Stimulated activated CD4-positive, alpha-beta T cell treated with anti-CD3 and anti-CD28 coated beads, Interleukin-15, amount 100 ng/mL, for 1 hour (primary cell): Measurements from ENCODE around the gene MRPL58.
"Not testable (repeated sequence)": the region's sequence is repeated elsewhere in the genome, so short reads cannot be mapped to it uniquely, and the experiment has no call there.

Experiments used
- DNase-seq, 2 donors: peaks; one replicate each; pipeline ENCODE4 v3.0.0-alpha.2; 2020; ENCODE audit warnings: low read depth in 1 of 2, low spot score in 1 of 2

MRPL58 gene

DNA sequence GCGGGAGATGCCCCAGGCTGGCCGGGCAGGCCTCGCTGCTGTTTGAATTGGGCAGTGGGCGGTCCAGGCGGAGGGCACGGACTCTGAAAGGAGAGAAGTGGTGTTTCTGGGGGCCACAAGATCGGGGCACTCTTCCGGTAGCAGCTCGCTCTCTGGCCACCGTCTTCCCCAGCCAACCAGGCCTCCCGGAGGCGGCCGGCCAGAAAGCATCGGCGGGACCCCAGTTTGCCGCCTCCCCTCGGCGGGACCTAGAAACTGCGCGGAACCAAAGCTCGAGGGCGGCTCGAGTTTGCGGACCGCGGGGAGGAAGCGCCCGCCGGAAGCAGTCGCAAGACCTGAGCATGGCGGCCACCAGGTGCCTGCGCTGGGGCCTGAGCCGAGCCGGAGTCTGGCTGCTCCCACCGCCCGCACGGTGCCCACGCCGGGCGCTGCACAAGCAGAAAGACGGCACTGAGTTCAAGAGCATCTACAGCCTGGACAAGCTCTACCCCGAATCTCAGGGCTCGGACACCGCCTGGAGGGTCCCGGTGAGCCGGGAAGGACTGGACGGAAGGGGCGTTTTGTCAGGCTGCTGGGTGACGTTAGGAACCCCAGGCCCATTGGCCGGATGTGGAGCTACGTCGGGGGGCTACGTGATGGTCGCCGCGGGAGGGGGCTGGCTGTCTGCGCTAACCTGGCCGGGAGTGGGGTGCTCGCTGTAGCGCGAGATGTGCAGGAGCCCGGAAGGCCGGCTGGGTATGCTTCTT, at the start of gene MRPL58:
Gene MRPL58, plus strand, starts transcription at position 325 of the 746 bp plus-strand sequence. Its CDS starts 17 bp downstream, at position 342.
- peak; percentile 61 to 72 for DNase-seq

DNA sequence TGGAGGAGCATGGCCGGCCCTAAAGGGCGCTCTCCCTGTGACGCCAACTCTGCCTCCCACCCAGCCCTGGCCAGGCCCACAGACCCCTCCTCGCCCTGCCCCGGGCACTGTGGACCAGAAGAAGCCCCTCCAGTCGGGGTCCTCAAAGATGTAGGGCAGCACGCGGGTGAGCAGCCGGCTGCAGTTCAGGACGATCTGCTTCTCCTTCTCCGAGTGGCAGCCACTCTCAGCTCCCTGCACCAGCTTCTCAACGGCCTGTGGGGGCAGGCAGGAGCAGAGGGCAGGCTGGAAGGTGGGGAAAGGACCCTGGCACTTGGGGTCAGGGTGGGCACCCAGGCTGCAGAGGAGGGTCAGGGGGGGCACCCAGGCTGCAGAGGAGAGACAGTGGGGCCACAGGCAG, 48.8 kb upstream of the MRPL58 start:
- no peak for DNase-seq

DNA sequence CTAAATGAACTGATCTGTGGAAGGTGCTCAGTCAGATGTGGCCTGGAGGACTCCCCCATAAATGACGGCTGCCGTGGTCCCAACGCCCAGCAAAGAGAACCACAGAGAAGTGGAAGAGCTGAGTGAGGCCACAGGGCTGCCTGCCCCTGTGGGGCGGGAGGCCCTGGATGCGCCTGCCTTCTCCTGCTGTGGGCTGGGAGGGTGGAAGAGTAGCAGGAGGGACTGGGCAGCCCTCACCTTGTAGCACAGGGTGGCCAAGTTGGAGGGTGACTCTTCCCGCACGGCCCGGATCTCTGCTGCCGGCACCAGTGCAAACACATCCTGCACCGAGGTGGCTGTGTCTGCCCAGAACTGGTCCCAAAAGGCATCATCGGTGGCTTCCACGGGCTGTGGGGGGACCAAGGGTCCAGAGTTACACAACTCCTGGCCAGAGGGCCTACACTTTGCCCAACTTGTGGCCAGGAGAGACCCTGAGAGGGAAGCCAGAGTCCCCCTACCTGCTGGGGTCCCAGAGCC, 48.2 kb upstream of the MRPL58 start:
- DNase-seq, result no peak

DNA sequence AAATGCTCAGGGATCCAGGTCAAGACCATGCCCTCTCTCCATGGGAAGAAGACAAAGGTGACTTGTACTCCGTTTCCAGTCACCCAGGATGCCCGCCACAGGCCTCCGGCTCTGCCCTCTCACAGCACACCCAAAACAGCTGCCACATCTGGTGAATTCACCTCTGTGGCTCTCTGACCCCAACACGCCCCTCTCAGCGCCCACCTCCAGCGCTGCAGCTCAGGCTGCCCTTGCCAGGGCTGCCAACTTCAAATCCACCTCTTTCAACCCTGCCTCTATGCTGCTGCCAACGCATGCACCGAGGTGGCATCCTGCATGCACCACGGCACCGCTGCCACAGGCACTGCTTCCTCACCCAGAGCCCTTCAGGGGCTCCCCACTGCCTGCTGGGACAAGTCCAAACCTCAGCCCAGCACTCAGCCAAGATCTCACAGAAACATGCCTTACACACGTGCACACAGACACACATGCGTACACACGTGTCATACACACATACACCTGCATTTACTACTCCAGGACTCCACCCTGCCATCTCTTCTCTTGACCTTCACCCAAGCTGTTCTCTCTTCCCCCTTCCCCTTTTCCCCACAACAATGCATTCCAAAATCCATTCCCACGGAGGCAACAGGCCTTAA, 47.4 kb upstream of the MRPL58 start:
- DNase-seq, result no peak

DNA sequence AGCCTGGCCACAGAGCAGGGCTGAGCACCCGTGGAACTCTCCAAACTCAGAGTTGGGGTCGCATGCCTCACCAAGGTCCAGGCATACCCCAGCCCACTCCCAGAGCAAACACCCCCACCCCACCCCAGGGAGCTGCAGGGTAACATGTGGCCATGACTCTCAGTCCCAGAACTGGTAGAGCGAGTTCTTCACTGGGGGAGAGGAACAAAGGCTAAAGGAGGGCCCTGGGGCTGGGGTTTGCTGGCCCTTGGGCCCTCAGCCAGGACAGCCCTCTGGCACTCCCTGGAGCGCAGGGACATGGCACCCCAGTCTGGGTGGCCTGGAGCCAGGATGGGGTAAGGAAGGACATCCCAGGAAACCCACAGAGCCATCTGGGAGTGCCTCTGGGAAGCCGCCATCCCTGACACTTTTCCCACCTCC, 44.1 kb upstream of the MRPL58 start:
- no peak for DNase-seq

DNA sequence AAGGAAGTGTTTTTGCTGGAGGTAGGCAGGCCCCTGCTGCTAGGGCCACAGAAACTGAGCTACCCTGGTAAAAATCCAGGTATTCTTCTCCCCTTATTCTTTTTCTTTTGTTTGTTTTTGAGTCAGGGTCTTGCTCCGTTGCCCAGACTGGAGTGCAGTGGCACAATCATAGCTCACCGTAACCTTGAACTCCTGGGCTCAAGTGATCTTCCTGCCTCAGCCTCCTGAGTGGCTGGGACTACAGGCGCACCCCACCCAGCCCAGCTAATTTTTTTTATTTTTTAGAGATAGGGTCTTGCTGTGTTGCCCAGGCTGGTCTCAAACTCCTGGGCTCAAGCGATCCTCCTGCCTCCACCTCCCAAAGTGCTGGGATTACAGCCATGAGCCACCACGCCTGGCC, 43.0 kb upstream of the MRPL58 start:
- DNase-seq, result not testable (repeated sequence)

DNA sequence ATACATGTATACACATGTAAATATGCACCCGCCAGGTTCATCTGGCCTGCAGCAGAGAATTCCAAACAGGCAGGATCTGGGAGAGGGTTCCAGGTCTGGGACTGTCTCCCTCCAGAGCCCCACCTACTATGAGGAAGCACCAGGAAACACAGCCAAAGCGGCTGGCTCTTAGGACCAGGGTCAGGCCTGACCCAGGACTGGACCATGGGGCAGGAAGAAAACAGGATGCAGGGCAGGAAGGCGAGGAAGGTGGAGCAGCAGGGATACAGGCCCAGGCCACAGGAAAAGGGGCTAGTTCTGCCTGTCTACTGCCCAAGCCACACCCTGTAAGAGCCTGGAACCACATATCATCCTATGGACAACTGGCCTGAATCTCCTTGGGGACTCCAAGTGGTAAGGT, 42.1 kb upstream of the MRPL58 start:
- DNase-seq, result no peak

DNA sequence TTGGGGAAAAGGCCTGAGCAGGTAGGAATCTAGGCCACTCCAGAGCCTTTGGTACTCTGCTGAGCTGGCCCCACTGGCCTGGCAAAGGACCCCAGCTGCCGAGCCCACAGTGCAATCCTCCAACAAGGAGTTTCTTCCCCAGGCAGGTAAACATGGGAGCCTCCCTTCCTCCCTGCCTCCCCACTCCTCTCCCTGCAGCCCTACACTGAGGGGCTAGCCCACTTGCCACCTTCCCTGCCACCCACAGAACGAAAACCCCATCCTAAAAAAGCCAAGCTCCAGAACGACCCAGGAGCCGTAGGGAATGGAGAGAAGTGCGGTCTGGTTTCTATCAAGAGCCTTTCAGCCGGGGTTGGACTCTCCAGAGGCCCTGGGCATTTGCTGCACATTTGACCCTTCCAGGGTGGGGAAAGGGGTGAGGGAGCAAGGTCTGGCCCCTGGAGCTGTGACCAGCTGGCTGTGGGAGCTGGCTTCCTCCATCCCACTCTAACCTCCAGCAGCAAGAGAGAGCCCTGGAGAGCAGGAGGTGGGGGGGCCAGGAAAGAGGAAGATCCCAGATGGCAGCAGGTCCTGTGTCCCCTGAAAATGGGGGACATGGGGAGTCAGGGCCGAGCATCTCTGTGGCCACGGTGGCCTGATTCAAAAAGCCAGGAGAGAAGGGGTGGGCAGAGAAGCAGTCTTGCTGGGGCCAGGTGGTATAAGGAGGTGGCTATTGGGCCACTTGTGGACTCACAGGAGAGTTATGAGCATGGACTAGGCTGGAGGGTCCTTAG, 41.2 kb upstream of the MRPL58 start:
- DNase-seq, result no peak

DNA sequence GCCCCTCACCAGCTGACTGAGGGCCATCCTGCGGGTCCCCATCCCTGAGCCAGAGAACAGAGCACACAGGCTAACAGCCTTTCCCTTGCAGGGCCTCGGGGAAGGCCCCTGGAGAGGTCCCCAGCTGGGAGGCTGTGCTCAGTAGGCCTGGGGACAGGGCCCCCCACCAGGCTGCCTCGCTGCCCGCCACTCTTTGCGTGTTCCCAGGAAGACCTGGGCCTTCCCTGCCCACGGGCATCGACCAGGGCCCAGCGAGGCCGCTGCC, 40.7 kb upstream of the MRPL58 start:
- no peak for DNase-seq

DNA sequence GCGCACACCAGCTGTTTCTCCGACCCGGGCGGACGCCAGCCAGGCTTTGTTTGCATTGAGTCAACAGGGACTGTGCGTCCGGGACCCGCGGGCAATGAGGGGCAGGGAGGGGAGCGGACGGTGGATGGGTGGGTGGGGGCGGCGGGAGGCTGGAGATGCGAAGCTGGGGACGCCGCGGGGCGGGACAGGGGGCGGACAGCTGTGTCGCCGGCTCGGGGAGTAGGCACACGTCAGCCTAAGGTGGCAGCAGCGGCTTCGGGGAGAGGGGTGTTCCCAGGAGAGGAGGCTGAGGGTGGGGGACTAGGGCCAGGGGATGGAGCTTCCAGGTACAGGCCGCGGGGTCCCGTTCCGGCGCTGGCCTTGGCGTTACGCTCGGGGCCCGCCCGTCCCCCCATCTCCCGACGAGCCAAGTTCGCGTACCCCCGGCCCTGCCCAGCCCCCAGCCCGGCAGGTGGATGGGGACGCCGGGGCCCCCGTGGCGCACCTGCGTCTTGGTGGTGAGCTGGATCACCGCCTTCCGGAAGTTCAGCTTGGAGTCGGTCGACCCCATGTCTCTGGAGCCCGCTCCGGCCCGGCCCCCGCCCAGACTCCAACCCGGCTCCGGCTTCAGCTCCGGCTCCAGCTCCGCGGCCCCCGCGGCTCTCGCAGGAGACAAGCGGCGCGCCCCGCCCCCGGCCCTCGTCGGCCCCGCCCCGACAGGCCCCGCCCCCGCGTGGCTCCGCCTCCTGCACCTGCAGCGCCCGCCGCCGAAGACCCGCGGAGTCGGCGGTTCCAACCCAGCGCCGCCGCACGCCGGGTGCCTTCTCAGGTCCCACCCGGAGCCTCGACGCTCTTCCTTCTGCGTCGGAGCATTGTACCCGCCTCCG, 40.1 kb upstream of the MRPL58 start, which contains the start of gene HID1:
Gene HID1, minus strand, starts transcription at position 653 of the 866 bp plus-strand sequence. Its CDS starts 103 bp downstream, at position 550.
- DNase-seq, result peak; percentile 70 to 79

DNA sequence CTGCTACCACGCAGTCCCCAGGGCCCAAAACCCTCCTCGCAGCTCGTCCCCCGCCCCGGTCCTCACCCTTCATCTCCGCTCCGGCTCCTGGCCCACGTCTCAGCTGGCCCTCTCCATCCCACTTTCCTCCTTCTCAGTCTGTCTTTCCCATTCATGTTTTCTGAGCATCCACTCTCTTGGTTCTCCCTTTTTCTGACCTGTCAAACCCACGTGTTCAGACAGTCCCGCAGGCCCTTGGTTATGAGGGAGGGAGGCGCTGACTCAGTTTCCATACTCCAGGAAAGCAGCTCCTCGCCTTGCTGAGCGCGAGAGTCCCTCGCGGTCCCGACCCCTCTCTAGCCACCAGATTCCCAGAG, 39.5 kb upstream of the MRPL58 start:
- DNase-seq, result no peak

DNA sequence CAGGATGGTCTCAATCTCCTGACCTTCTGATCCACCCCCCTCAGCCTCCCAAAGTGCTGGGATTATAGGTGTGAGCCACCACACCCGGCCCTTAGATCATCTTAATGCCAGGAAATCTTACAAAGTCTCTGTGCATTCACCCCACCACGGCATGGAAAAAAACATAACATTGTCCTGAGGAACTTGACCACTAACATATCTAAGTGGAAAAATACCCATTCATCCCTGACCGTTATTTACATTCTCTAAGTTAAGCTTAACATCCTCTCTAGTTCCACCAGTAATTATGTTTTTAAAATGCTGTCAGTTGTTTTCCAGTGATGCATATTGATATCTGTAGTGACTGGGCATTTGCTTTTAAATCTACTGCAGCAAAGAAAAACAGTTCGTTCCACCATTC, 36.5 kb upstream of the MRPL58 start:
- DNase-seq, result no peak

DNA sequence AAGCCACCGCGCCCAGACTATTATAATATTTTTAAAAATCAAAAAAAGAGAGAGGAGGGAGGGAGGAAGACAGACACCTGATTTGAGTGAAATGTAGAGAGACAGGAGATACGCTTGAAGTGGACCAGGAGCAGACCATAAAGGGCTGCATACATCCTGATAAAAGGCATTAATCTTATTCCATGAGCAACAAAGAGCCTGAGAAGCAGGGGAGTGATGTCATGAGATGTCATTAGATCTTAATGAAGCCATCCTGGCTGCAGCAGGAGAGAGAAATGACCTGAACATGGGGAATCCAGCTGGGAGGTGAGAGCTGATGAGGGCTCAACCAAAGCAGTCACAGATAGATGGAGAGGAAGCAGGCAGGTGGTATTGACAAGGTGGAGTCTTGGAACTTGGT, 34.7 kb upstream of the MRPL58 start:
- no peak for DNase-seq

DNA sequence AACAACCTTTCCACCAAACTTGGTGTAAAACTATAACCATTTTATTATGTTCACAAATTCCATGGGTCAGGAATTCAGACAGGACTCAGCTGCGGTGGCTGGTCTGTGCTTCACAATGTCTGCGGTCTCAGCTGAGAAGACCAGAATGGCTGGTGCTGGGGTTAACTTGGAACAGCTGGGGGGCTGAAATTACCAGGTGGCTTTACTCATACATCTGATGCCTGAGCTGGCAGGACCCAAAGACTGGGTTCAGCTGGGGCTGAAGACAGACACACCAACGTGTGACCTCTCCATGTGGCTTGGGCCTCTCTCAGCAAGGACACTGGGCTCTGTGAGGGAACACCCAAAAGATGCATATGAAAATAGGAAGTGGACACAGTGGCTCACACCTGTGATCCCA, 34.2 kb upstream of the MRPL58 start:
- no peak for DNase-seq

DNA sequence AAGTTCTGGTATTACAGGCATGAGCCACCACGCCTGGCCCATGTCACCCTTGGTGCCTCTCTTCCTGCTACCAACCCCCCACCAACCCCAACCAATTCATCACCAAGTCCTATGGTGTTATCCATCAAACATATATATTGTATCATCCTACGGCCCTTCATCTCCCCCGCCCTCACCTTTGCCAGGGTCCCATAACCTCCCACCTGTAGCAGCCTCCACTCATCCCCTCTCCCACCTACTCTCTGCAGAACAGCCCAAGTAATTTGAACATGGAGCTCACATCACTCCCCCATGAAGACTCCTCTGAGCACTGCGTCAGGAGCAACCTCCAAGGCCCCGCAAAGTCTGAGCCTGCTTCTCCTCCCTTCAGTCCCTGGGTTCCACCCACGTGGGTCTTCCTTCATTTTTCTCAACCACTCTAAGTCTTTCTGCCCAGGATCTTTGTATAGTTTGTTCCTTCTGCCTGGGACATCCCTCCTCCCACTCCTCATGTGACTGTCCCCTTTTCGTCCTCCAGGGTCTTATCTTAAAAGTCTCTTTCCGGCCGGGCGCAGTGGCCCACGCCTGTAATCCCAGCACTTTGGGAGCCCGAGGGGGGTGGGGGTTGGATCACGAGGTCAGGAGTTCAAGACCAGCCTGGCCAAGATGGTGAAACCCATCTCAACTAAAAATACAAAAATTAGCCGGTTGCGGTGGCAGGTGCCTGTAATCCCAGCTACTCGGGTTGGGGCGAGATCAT, 32.9 kb upstream of the MRPL58 start:
- DNase-seq, result no peak

DNA sequence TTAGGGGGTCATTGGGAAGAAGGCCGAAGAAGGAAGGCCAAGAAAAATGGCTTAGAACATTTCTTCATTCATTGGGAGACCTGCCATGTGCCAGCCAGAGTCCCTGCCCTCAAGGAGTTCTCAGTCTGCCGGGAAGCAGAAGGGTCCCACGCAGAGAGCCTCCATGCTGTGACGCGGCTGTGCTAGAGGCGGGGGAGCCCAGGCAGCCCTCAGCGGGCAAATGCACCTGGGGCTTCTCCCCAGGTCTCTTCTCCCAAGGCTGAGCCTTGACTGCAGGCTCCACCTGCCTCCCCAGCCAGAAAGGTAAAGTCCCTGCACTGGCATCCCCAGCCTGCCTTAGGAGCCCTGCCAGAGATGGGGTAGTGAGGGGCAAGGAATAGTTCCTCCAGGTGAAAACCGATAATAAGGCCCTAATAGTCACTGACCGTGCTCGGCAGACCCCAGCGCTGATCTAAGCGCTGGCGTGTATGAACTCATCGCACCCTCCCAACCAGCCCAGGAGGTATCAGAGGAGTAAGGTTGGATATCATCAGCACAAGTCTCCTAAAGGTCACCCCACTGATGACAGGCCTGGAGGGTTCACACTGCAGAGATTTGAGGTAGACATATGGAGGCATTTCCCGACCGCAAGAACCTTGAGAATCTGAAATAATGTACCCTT, 31.0 kb upstream of the MRPL58 start:
- DNase-seq, result no peak

DNA sequence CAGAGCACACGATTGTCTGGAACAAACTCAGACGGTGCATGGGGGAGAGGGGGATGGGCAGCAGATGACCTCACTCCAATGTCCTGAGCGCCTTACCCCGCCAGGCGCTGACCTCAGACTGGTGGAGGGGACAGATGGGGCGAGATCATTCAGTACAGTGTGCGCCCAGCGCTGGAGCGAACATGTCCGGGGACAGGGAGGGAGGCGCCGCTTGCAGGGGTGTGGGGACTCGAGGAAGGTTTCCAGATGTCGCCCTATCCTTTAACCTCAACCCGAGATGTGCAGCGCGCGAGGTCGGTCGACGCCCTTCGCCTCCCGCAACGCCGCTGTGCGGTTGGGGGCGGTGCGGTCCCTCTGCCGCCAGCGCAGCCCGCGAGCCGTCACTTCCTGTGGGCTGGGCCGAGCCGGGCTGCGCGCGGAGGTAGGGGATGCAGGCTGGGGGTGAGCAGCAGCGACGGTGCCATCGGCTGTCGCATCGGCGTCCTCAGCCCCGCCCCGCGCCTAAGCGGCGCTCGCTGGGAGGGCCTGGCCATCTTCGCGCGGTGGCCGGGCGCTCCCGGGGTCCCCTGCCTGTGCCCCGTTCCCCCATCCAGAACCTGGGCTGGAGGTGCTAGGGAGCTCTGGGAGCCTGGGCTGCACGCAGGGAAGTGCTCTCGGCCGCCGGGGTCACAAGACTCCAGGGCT, 30.3 kb upstream of the MRPL58 start:
- peak; percentile 55 to 62 for DNase-seq

DNA sequence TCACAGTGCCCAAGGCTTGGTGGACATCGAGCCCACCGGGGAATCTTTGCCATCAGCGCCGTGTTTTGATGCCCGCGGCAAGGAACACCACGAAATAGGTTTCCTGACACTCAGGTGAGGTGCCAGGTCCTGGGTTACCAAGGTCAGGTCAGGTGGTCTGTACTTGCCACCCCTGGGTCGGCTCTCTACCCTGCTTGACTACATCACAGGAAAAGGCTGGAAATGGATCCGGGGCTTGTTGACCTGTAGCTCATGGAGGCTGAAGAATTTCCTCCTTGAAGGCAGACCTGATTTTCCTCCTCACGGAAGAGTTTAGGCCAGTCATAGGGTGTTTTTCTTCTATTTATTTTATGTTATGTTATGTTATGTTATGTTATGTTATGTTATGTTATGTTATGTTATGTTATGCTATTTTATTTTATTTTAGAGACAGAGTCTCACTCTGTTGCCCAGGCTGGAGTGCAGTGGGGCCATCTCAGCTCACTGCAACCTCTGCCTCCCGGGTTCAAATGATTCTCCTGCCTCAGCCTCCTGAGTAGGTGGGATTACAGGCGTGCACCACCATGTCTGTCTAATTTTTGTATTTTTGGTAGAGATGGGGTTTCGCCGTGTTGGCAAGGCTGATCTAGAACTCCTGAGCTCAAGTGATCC, 29.7 kb upstream of the MRPL58 start:
- DNase-seq, result not testable (repeated sequence)

DNA sequence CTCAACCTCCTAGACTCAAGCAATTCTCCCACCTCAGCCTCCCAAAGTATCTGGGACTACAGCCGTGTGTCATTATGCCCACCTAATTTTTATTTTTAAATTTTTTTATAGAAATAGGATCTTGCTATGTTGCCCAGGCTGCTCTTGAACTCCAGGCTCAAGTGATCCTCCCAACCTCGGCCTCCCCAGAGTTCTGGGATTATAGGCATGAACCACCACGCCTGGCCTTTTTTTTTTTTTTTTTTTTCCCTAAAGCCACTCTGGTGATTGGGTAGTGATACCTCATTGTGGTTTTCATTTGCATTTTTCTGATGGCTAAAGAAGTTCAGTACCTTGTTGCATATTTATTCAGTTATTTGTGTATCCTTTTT, 26.3 kb upstream of the MRPL58 start:
- no peak for DNase-seq
